SU-DHL-6 (cell line): Measurements from ENCODE around the gene COL6A3.

Experiments used
- H2AFZ ChIP-seq: fragments of 200-600 bp; sonication (generic); 2 replicates; pipeline ENCODE4 v1.6.1; 2014; ENCODE audit warnings: low read depth, mild to moderate bottlenecking, moderate library complexity, mixed read lengths, antibody characterized with exemption, low read length; ENCODE audit not compliant: severe bottlenecking
- H3F3A ChIP-seq: fragments of 200-600 bp; shearing (Covaris generic); 2 replicates; pipeline ENCODE4 v1.6.0; 2016; ENCODE audit warnings: antibody characterized with exemption, mild to moderate bottlenecking; ENCODE audit not compliant: insufficient read depth
- H3K27ac ChIP-seq: fragments of 200-600 bp; sonication (generic); 2 replicates; pipeline ENCODE4 v1.5.1; 2016; ENCODE audit warnings: low read depth, mild to moderate bottlenecking, low read length, moderate library complexity, mixed read lengths
- H3K27me3 ChIP-seq: fragments of 200-600 bp; sonication (generic), shearing (Covaris generic); 2 replicates; pipeline ENCODE4 v1.6.0; 2014; ENCODE audit warnings: mild to moderate bottlenecking, low read length
- H3K36me3 ChIP-seq: fragments of 200-600 bp; sonication (generic); 2 replicates; pipeline ENCODE4 v1.6.1; 2014; ENCODE audit warnings: mild to moderate bottlenecking, low read length, mixed read lengths
- H3K4me2 ChIP-seq: fragments of 300-600, 200-600 bp; shearing (Covaris generic), sonication (generic); 2 replicates; pipeline ENCODE4 v1.6.0; 2014; ENCODE audit warnings: low read length, low read depth, mild to moderate bottlenecking; ENCODE audit not compliant: poor library complexity, severe bottlenecking
- H3K4me3 ChIP-seq: fragments of 200-600 bp; sonication (generic); 2 replicates; pipeline ENCODE4 v1.5.1; 2014; ENCODE audit warnings: antibody characterized with exemption, low read length, mild to moderate bottlenecking, mixed read lengths; ENCODE audit not compliant: insufficient read depth, poor library complexity, severe bottlenecking
- H3K79me2 ChIP-seq: fragments of 200-600 bp; sonication (generic); 2 replicates; pipeline ENCODE4 v1.6.1; 2014; ENCODE audit warnings: mild to moderate bottlenecking, low read length, moderate library complexity; ENCODE audit not compliant: insufficient read depth
- H3K9ac ChIP-seq: fragments of 200-600 bp; sonication (generic); 2 replicates; pipeline ENCODE4 v1.7.0; 2014; ENCODE audit warnings: mild to moderate bottlenecking, low read length
- H3K9me2 ChIP-seq: fragments of 200-600 bp; sonication (generic); replicated peaks from 2 replicates; pipeline ENCODE4 v1.6.1; 2014; ENCODE audit warnings: low read length; ENCODE audit not compliant: insufficient read depth
- H3K9me3 ChIP-seq: fragments of 200-600 bp; sonication (generic); 2 replicates; pipeline ENCODE4 v1.6.1; 2014; ENCODE audit warnings: low read length, mixed read lengths; ENCODE audit not compliant: insufficient read depth
- H4K20me1 ChIP-seq: fragments of 200-600 bp; sonication (generic); 2 replicates; pipeline ENCODE4 v1.6.1; 2014; ENCODE audit warnings: low read depth, mild to moderate bottlenecking, antibody characterized with exemption, low read length, moderate library complexity, mixed read lengths
- CTCF ChIP-seq: fragments of 200-600 bp; sonication (generic); IDR thresholded peaks from one replicate; pipeline ENCODE4 v1.5.1; 2017; ENCODE audit warnings: antibody characterized with exemption, mild to moderate bottlenecking, low read length, moderate library complexity; ENCODE audit not compliant: insufficient read depth, poor library complexity, severe bottlenecking
- EZH2phosphoT487 ChIP-seq: fragments of 200-600 bp; sonication (generic), shearing (Covaris generic); conservative IDR thresholded peaks from 2 replicates; pipeline ENCODE4 v1.6.1; 2018; ENCODE audit warnings: mild to moderate bottlenecking, antibody characterized with exemption, low read length, moderate library complexity, mixed read lengths

The COL6A3 gene

GRCh38 chr2:237336131-237336530 lies 77.8 kb downstream of the COL6A3 start:
- H4K20me1 ChIP-seq: no peaks in the 10 kb centered on the region
- no peaks in the 10 kb centered on the region for H3F3A ChIP-seq
- peaks cover 4% of the 10 kb centered on the region; the same call in 1 of the 2 replicates for H3K27me3 ChIP-seq
- H3K4me2 ChIP-seq: no peak overlapping the region
- H3K79me2 ChIP-seq: no peaks in the 10 kb centered on the region
- H3K27ac ChIP-seq: no peak overlapping the region
- H3K4me3 ChIP-seq: no peak overlapping the region
- TF ChIP-seq EZH2phosphoT487 (no peak), CTCF (no peak)
- no peaks in the 10 kb centered on the region for H3K9me2 ChIP-seq
- H3K9ac ChIP-seq: no peak overlapping the region
- H3K36me3 ChIP-seq: no peaks in the 10 kb centered on the region
- H2AFZ ChIP-seq: no peak overlapping the region
- H3K9me3 ChIP-seq: no peaks in the 10 kb centered on the region

GRCh38 chr2:237333748-237334147 lies 80.2 kb downstream of the COL6A3 start:
- no peaks in the 10 kb centered on the region for H3K79me2 ChIP-seq

DNA sequence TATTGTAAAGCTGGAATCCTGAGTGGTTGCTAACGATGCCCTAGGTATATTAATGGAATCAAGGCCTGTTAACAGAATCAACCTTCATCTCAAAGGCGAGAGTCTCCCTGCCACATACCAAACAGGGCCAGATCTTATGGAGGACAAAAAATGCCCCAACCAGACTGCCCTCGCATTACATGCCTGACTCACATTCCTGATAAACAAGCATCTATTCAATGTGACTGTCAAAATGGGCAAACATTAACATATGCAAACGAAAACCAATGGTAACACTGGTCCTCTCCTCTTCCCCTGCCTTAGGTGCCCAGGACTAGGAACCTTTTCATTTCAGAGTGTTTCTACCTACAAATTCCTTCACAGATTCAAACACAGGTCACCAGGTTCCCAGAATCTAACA lies 83.4 kb downstream of the COL6A3 start:
- H3K4me3 ChIP-seq: no peak overlapping the region
- no peak overlapping the region for H3K9ac ChIP-seq
- no peaks in the 10 kb centered on the region for H3K27me3 ChIP-seq
- no peak overlapping the region for H3K27ac ChIP-seq
- no peaks in the 10 kb centered on the region for H4K20me1 ChIP-seq
- no peaks in the 10 kb centered on the region for H3K36me3 ChIP-seq
- no peak overlapping the region for H3K4me2 ChIP-seq
- H3K79me2 ChIP-seq: no peaks in the 10 kb centered on the region
- H3F3A ChIP-seq: no peaks in the 10 kb centered on the region
- H2AFZ ChIP-seq: no peak overlapping the region
- no peak for TF ChIP-seq CTCF
- TF ChIP-seq EZH2phosphoT487: no peak
- no peaks in the 10 kb centered on the region for H3K9me3 ChIP-seq
- no peaks in the 10 kb centered on the region for H3K9me2 ChIP-seq

More at GRCh38 chr2:237333748-237334147, 80.2 kb downstream of the COL6A3 start:
- H2AFZ ChIP-seq: no peak overlapping the region
- no peak overlapping the region for H3K4me2 ChIP-seq
- no peak overlapping the region for H3K9ac ChIP-seq
- H3F3A ChIP-seq: no peaks in the 10 kb centered on the region
- H3K27me3 ChIP-seq: no peaks in the 10 kb centered on the region
- H3K36me3 ChIP-seq: no peaks in the 10 kb centered on the region
- H3K9me2 ChIP-seq: no peaks in the 10 kb centered on the region
- no peaks in the 10 kb centered on the region for H3K9me3 ChIP-seq
- TF ChIP-seq EZH2phosphoT487 (no peak), CTCF (no peak)
- no peak overlapping the region for H3K27ac ChIP-seq
- no peaks in the 10 kb centered on the region for H4K20me1 ChIP-seq
- H3K4me3 ChIP-seq: no peak overlapping the region
